Neural progenitor cell (in vitro differentiated cells): ENCODE results near the gene CNNM2. TPM values are rescaled to one million over a fixed set of nuclear protein-coding genes. Genes with fewer than 3 reads are reported as not detected.

Experiments used
- DNase-seq: peaks from one replicate; pipeline ENCODE4 v3.0.0-alpha.2; 2016; ENCODE audit warnings: low spot score
- H2AFZ ChIP-seq: fragments of 200-600 bp; sonication (generic); replicated peaks from 2 replicates; pipeline ENCODE4 v1.6.1; 2016; ENCODE audit warnings: antibody characterized with exemption
- H3F3A ChIP-seq: fragments of 200-600 bp; sonication (generic); 2 replicates; pipeline ENCODE4 v1.6.1; 2016; ENCODE audit warnings: antibody characterized with exemption, low read depth
- H3K27ac ChIP-seq: fragments of 200-600 bp; sonication (generic); 2 replicates; pipeline ENCODE4 v1.5.1; 2016; ENCODE audit warnings: mild to moderate bottlenecking
- H3K27me3 ChIP-seq: fragments of 200-600 bp; sonication (generic); 2 replicates; pipeline ENCODE4 v1.6.1; 2016; ENCODE audit warnings: mild to moderate bottlenecking, moderate library complexity
- H3K36me3 ChIP-seq: fragments of 200-600 bp; sonication (generic); 2 replicates; pipeline ENCODE4 v1.5.1; 2016
- H3K4me1 ChIP-seq: fragments of 200-600 bp; sonication (generic); 2 replicates; pipeline ENCODE4 v1.6.1; 2016; ENCODE audit warnings: mixed run types
- H3K4me2 ChIP-seq: fragments of 200-600 bp; sonication (generic); 2 replicates; pipeline ENCODE4 v1.6.1; 2016
- H3K4me3 ChIP-seq: fragments of 200-600 bp; sonication (generic); 2 replicates; pipeline ENCODE4 v1.5.1; 2016
- H3K79me2 ChIP-seq: fragments of 200-600 bp; sonication (generic); 2 replicates; pipeline ENCODE4 v1.6.1; 2016; ENCODE audit warnings: low read depth
- H3K9ac ChIP-seq: fragments of 200-600 bp; sonication (generic); 2 replicates; pipeline ENCODE4 v1.6.1; 2016
- H3K9me3 ChIP-seq: fragments of 200-600 bp; sonication (generic); 2 replicates; pipeline ENCODE4 v1.5.1; 2016; ENCODE audit warnings: low read depth
- H4K20me1 ChIP-seq: fragments of 200-600 bp; sonication (generic); 2 replicates; pipeline ENCODE4 v1.6.1; 2016; ENCODE audit warnings: low read depth
- H3K27ac Mint-ChIP-seq: 3 replicates; pipeline ENCODE4 v1.8.0; 2021; ENCODE audit warnings: mixed read lengths
- H3K27me3 Mint-ChIP-seq: 2 replicates; pipeline ENCODE4 v1.8.0; 2022; ENCODE audit warnings: low read depth, mild to moderate bottlenecking, inconsistent platforms, moderate library complexity, mixed read lengths; ENCODE audit not compliant: insufficient read depth
- H3K36me3 Mint-ChIP-seq: 3 replicates; pipeline ENCODE4 v1.8.0; 2021; ENCODE audit warnings: mixed read lengths
- H3K4me1 Mint-ChIP-seq: 3 replicates; pipeline ENCODE4 v1.8.0; 2021; ENCODE audit warnings: mixed read lengths
- H3K4me3 Mint-ChIP-seq: 3 replicates; pipeline ENCODE4 v1.8.0; 2021; ENCODE audit warnings: mild to moderate bottlenecking, moderate library complexity, mixed read lengths
- H3K9me3 Mint-ChIP-seq: 3 replicates; pipeline ENCODE4 v1.8.0; 2020; ENCODE audit warnings: mixed read lengths
- EZH2 ChIP-seq: fragments of 200-600 bp; sonication (generic); IDR thresholded peaks from 2 replicates; pipeline ENCODE4 v1.6.1; 2017; ENCODE audit warnings: antibody characterized with exemption, mild to moderate bottlenecking, moderate library complexity
- EZH2phosphoT487 ChIP-seq: fragments of 200-600 bp; sonication (generic); IDR thresholded peaks from 2 replicates; pipeline ENCODE4 v1.6.1; 2017; ENCODE audit warnings: antibody characterized with exemption
- total RNA-seq: library from RNA; depleted of rRNA; stranded (reverse); fragments of >200 nt; gene quantifications from 2 replicates; pipeline ENCODE4 v1.2.3, GENCODE V29; 2015; ENCODE audit warnings: low replicate concordance
- TF ChIP-seq, protein P1 (sequence below): fragments of 200-600 bp; sonication (generic); IDR thresholded peaks from 2 replicates; pipeline ENCODE4 v1.5.1; 2017; ENCODE audit warnings: antibody characterized with exemption, mild to moderate bottlenecking

Gene CNNM2
- total RNA-seq, 1 donor from 2014 or later = 11.4 TPM

DNA sequence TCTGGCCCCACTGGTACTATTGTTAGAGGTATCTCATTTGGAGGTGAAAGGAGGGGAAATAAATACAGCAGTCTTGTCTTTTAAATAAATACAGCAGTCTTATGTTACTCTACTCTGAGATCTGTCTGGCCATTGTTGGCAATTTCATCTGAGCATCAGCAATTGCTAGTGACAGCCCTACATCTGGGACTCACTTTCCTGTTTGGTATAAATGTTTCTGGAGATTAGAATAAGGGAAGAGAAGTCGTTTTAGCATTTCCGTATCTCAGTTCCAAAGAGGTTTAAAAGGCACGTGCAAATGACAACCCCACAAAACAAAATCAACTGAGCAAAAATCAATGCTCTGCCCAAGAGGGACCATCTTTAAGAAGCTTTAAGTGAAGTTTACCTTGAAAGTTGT is 18.1 kb upstream of the CNNM2 start:
- Histone ChIP-seq H3K9me3 (no peaks in the 10 kb centered on the region), H3K36me3 (no peaks in the 10 kb centered on the region), H3K4me2 (no peak overlapping the region), H3K79me2 (no peaks in the 10 kb centered on the region), H2AFZ (no peak overlapping the region), H3K27ac (no peak overlapping the region), H4K20me1 (no peaks in the 10 kb centered on the region), H3K27me3 (no peaks in the 10 kb centered on the region), H3K9ac (no peak overlapping the region), H3K4me1 (no peaks in the 10 kb centered on the region), H3K4me3 (no peak overlapping the region), H3F3A (peaks cover 5% of the 10 kb centered on the region)
- no peak overlapping the region for H3K4me3 Mint-ChIP-seq
- TF ChIP-seq EZH2 = no peak
- TF ChIP-seq, protein P1, sequence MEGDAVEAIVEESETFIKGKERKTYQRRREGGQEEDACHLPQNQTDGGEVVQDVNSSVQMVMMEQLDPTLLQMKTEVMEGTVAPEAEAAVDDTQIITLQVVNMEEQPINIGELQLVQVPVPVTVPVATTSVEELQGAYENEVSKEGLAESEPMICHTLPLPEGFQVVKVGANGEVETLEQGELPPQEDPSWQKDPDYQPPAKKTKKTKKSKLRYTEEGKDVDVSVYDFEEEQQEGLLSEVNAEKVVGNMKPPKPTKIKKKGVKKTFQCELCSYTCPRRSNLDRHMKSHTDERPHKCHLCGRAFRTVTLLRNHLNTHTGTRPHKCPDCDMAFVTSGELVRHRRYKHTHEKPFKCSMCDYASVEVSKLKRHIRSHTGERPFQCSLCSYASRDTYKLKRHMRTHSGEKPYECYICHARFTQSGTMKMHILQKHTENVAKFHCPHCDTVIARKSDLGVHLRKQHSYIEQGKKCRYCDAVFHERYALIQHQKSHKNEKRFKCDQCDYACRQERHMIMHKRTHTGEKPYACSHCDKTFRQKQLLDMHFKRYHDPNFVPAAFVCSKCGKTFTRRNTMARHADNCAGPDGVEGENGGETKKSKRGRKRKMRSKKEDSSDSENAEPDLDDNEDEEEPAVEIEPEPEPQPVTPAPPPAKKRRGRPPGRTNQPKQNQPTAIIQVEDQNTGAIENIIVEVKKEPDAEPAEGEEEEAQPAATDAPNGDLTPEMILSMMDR = no peak
- no peak for TF ChIP-seq EZH2phosphoT487
- no peak overlapping the region for H3K27ac Mint-ChIP-seq
- H3K4me1 Mint-ChIP-seq = no peaks in the 10 kb centered on the region
- H3K9me3 Mint-ChIP-seq = no peaks in the 10 kb centered on the region
- no peak for DNase-seq
- no peaks in the 10 kb centered on the region for H3K27me3 Mint-ChIP-seq
- peaks cover 6% of the 10 kb centered on the region for H3K36me3 Mint-ChIP-seq

DNA sequence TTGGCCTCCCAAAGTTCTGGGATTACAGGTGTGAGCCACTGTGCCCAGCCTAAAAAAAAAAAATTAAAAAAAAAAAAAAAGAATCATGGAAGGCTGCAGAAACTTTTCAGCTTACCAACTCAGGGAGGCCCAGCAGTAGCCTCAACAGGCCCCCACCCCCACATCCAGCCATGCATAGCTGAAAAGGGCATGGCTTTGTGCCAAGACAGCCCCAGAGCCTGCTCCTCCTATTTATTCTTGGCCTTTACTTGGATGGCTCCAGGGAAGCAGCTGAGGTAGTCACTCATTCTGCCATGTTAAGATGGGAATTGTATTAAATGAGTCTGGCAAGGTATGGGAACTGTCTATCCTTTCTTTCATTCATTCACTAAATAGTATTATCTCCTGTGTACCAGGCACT is 13.7 kb upstream of the CNNM2 start:
- peaks cover 2% of the 10 kb centered on the region for H3K27me3 Mint-ChIP-seq
- no peaks in the 10 kb centered on the region for H3K9me3 Mint-ChIP-seq
- Histone ChIP-seq H3K27ac (no peak overlapping the region), H4K20me1 (no peaks in the 10 kb centered on the region), H3K4me3 (no peak overlapping the region), H3K36me3 (no peaks in the 10 kb centered on the region), H3K27me3 (no peaks in the 10 kb centered on the region), H3K79me2 (no peaks in the 10 kb centered on the region), H3K9me3 (no peaks in the 10 kb centered on the region), H2AFZ (no peak overlapping the region), H3K4me2 (no peak overlapping the region), H3K9ac (no peak overlapping the region), H3K4me1 (no peaks in the 10 kb centered on the region), H3F3A (peaks cover 5% of the 10 kb centered on the region)
- no peak for DNase-seq
- no peaks in the 10 kb centered on the region for H3K4me1 Mint-ChIP-seq
- no peak overlapping the region for H3K4me3 Mint-ChIP-seq
- no peaks in the 10 kb centered on the region for H3K36me3 Mint-ChIP-seq
- no peak overlapping the region for H3K27ac Mint-ChIP-seq
- TF ChIP-seq EZH2 (no peak), EZH2phosphoT487 (no peak)
- TF ChIP-seq, protein P1 = no peak

DNA sequence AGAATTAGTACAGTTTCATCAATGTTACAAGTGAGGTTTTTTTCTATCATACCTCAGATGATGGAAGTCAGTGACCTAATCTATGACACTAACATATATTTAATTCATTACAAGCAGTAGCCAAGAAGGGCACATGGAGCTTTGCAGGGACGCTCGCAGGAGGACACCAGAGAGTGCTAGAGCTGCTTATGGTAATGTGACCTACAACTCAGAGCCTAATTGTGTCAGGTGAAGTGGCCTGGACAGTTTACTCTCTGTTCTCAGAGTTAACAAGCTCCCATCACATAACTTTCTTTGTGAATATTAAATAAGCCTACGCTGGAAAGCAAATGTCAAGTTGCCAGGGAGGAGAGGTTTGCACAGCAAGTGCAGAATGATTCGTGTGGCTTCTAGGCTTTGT is 11.6 kb upstream of the CNNM2 start:
- Histone ChIP-seq H3K27me3 (no peaks in the 10 kb centered on the region), H2AFZ (no peak overlapping the region), H3K27ac (no peak overlapping the region), H3K9me3 (no peaks in the 10 kb centered on the region), H3K79me2 (no peaks in the 10 kb centered on the region), H3K4me1 (no peaks in the 10 kb centered on the region), H3K36me3 (no peaks in the 10 kb centered on the region), H3F3A (no peaks in the 10 kb centered on the region), H3K4me3 (no peak overlapping the region), H4K20me1 (no peaks in the 10 kb centered on the region), H3K9ac (no peak overlapping the region), H3K4me2 (no peak overlapping the region)
- Mint-ChIP-seq H3K4me1 (no peaks in the 10 kb centered on the region), H3K9me3 (no peaks in the 10 kb centered on the region), H3K4me3 (no peak overlapping the region), H3K27ac (no peak overlapping the region), H3K36me3 (no peaks in the 10 kb centered on the region), H3K27me3 (peaks cover 2% of the 10 kb centered on the region)
- TF ChIP-seq EZH2 (no peak), EZH2phosphoT487 (no peak)
- TF ChIP-seq, protein P1 = no peak
- no peak for DNase-seq
